ENCODE results near the gene GPRIN2. TPM values are rescaled to one million over a fixed set of nuclear protein-coding genes. Genes with fewer than 3 reads are reported as not detected.
A peak's percentile ranks its signal among the peaks of the same experiment; 100 is the strongest.
"Not testable (repeated sequence)": the region's sequence is repeated elsewhere in the genome, so short reads cannot be mapped to it uniquely, and the experiment has no call there.

GPRIN2 gene
- total and polyA plus RNA-seq, 4 donors: 17.7 to 36.5 (median 29.1) TPM

- not testable (repeated sequence) for H3K9me3 ChIP-seq (ENCODE audit: control insufficient read depth in 4 of 4, insufficient read depth in 3 of 4, low read length in 3 of 4); H3K27ac ChIP-seq (ENCODE audit: low read depth in 1 of 2, low read length in 1 of 2); H3K4me3 ChIP-seq; H3K4me1 ChIP-seq (ENCODE audit: control insufficient read depth in 5 of 5, insufficient read depth in 5 of 5, low read length in 5 of 5); H3K36me3 ChIP-seq (ENCODE audit: control insufficient read depth in 4 of 4, insufficient read depth in 4 of 4, low read length in 4 of 4); H3K9ac ChIP-seq (ENCODE audit: insufficient read depth in 1 of 2, low read length in 2 of 2); H3K27me3 ChIP-seq (ENCODE audit: control insufficient read depth in 3 of 3, insufficient read depth in 3 of 3, low read length in 2 of 3)
- DNase-seq (peak; percentile 69 to 84 (median 80)), ATAC-seq (ENCODE audit: insufficient read depth, low FRiP score) (peak; percentile 87)
- WGBS, 2 donors: 2 to 10% methylated on average over 4 of the region's 6 CpGs
- peak; percentile 71 for TF ChIP-seq CTCF (IDR thresholded peaks at IDR 0.05; ENCODE audit: control extremely low read depth, extremely low read depth)
Measured at GRCh38 chr10:46565591-46566332, 9.3 kb upstream of the GPRIN2 start.

- DNase-seq (no peak), ATAC-seq (ENCODE audit: insufficient read depth, low FRiP score) (no peak)
- H3K36me3 ChIP-seq (ENCODE audit: control insufficient read depth in 4 of 4, insufficient read depth in 4 of 4, low read length in 4 of 4): no peaks in the 10 kb centered on the region
- peaks cover 0 to 14% (median 13%) of the 10 kb centered on the region in 3 donors for H3K27me3 ChIP-seq (ENCODE audit: control insufficient read depth in 3 of 3, insufficient read depth in 3 of 3, low read length in 2 of 3)
- no peak overlapping the region for H3K9ac ChIP-seq (ENCODE audit: insufficient read depth in 1 of 2, low read length in 2 of 2)
- no peak for TF ChIP-seq CTCF (IDR thresholded peaks at IDR 0.05; ENCODE audit: control extremely low read depth, extremely low read depth)
- no peak overlapping the region for H3K27ac ChIP-seq (ENCODE audit: low read depth in 1 of 2, low read length in 1 of 2)
- H3K9me3 ChIP-seq (ENCODE audit: control insufficient read depth in 4 of 4, insufficient read depth in 3 of 4, low read length in 3 of 4): peaks cover 0 to 3% (median 0%) of the 10 kb centered on the region in 4 donors
- 64 to 68% methylated on average over 1 of the region's 1 CpG for WGBS, 2 donors
- peaks cover 0 to 8% (median 0%) of the 10 kb centered on the region in 5 donors for H3K4me1 ChIP-seq (ENCODE audit: control insufficient read depth in 5 of 5, insufficient read depth in 5 of 5, low read length in 5 of 5)
- no peak overlapping the region for H3K4me3 ChIP-seq
Measured at GRCh38 chr10:46560952-46561351, 4.5 kb upstream of the GPRIN2 start.

DNA sequence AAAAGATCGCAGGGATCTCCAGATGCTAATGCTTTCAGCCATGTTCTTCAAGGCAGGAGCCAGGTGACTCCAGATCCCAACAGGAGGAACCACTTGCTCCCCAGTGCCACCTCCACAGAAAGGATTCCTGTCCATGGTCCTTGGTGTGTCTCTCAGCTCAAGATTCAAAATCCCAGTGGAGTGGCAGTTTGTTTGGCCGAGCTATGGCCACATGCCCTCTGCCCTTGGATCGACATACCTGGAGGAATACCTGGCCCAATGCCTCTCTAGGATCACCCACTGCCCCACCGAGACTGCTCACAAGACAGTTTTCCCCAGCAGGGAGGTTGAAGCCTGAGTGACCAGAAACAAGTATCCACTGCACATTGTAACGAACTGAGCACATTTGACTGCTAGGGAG lies 3.9 kb upstream of the GPRIN2 start:
- no peak overlapping the region for H3K4me3 ChIP-seq
- peaks cover 0 to 3% (median 0%) of the 10 kb centered on the region in 4 donors for H3K9me3 ChIP-seq (ENCODE audit: control insufficient read depth in 4 of 4, insufficient read depth in 3 of 4, low read length in 3 of 4)
- no peak overlapping the region for H3K27ac ChIP-seq (ENCODE audit: low read depth in 1 of 2, low read length in 1 of 2)
- ATAC-seq (ENCODE audit: insufficient read depth, low FRiP score) (no peak), DNase-seq (no peak)
- 76 to 86% methylated on average over 5 of the region's 5 CpGs for WGBS, 2 donors
- no peak for TF ChIP-seq CTCF (IDR thresholded peaks at IDR 0.05; ENCODE audit: control extremely low read depth, extremely low read depth)
- H3K36me3 ChIP-seq (ENCODE audit: control insufficient read depth in 4 of 4, insufficient read depth in 4 of 4, low read length in 4 of 4): no peaks in the 10 kb centered on the region
- no peak overlapping the region for H3K9ac ChIP-seq (ENCODE audit: insufficient read depth in 1 of 2, low read length in 2 of 2)
- H3K27me3 ChIP-seq (ENCODE audit: control insufficient read depth in 3 of 3, insufficient read depth in 3 of 3, low read length in 2 of 3): peaks cover 0 to 18% (median 13%) of the 10 kb centered on the region in 3 donors
- H3K4me1 ChIP-seq (ENCODE audit: control insufficient read depth in 5 of 5, insufficient read depth in 5 of 5, low read length in 5 of 5): peaks cover 0 to 9% (median 0%) of the 10 kb centered on the region in 5 donors
